Endothelial cell of umbilical vein (primary cell): ENCODE data around the gene ADRA2A. TPM values are rescaled to one million over a fixed set of nuclear protein-coding genes. Genes with fewer than 3 reads are reported as not detected.

Experiments
- BruUV-seq: library from RNA; stranded (reverse); fragments of 400-500 nt; replicated peaks from 2 replicates; lab custom pipeline; 2021; lab: Mats Ljungman, UMichigan
- CTCF ChIA-PET: fragments of 300-600, 350-600 bp; sonication (Branson Sonifier 250); formaldehyde crosslinking; loops from one replicate; lab custom pipeline; 2021; ENCODE audit warnings: antibody characterized with exemption, inconsistent platforms; lab: Charles Lee
- POLR2A ChIA-PET: fragments of 300-600, 350-600 bp; sonication (Branson Sonifier 250); formaldehyde crosslinking; loops from one replicate; lab custom pipeline; 2021; ENCODE audit warnings: antibody characterized with exemption, inconsistent platforms; lab: Charles Lee
- DNase-seq: peaks from one replicate; pipeline ENCODE4 v3.0.0-alpha.2; 2011; ENCODE audit warnings: low read depth, low spot score
- FAIRE-seq: peaks from 2 replicates; lab custom pipeline; 2011; peaks lifted over from hg19 to GRCh38; lab: Jason Lieb, UNC
- H2AFZ ChIP-seq: 2 replicates; pipeline ENCODE4 v1.6.0; 2012; ENCODE audit warnings: low read depth, low read length, control low read depth, inconsistent platforms
- H3K27ac ChIP-seq: 2 replicates; pipeline ENCODE4 v1.5.1; 2011; ENCODE audit warnings: low read depth, mild to moderate bottlenecking, control low read depth, low read length, moderate library complexity; ENCODE audit not compliant: insufficient read depth
- H3K27me3 ChIP-seq, 2 experiments: 2 replicates each; pipeline versions ENCODE4 v1.6.0 to v1.6.1; 2011; ENCODE audit warnings: low read length in 2 of 2, mixed read lengths in 1 of 2; ENCODE audit not compliant: control insufficient read depth in 2 of 2, insufficient read depth in 2 of 2
- H3K36me3 ChIP-seq, 2 experiments: 2 replicates in 1 of 2; 3 replicates in 1 of 2; pipeline ENCODE4 v1.5.1; 2011; ENCODE audit warnings: low read length in 2 of 2, mild to moderate bottlenecking in 1 of 2, moderate library complexity in 1 of 2; ENCODE audit not compliant: control insufficient read depth in 2 of 2, insufficient read depth in 2 of 2; ENCODE audit errors: extremely low read depth in 1 of 2
- H3K4me1 ChIP-seq: 3 replicates; pipeline ENCODE4 v1.5.1; 2011; ENCODE audit warnings: mild to moderate bottlenecking, low read length; ENCODE audit not compliant: control insufficient read depth, insufficient read depth; ENCODE audit errors: extremely low read depth
- H3K4me2 ChIP-seq: 2 replicates; pipeline ENCODE4 v1.6.1; 2011; ENCODE audit warnings: low read length, control low read depth, mixed read lengths; ENCODE audit not compliant: insufficient read depth
- H3K4me3 ChIP-seq, 3 experiments: fragments of 200-600 bp in 1 of 3; sonication (generic), shearing (Covaris generic) in 1 of 3; replicated peaks in 1 of 3; 2 replicates each; pipeline ENCODE4 v1.5.1; 2011 to 2016; ENCODE audit warnings: control low read depth in 3 of 3, low read length in 3 of 3, mild to moderate bottlenecking in 2 of 3, inconsistent platforms in 1 of 3, low read depth in 1 of 3, moderate library complexity in 1 of 3; ENCODE audit not compliant: insufficient read depth in 1 of 3
- H3K79me2 ChIP-seq: 2 replicates; pipeline ENCODE4 v1.6.0; 2012; ENCODE audit warnings: low read length, inconsistent platforms; ENCODE audit not compliant: control insufficient read depth, insufficient read depth
- H3K9ac ChIP-seq: replicated peaks from 2 replicates; pipeline ENCODE3; 2011; ENCODE audit warnings: low read length, control low read depth; ENCODE audit not compliant: insufficient read depth; ENCODE audit errors: extremely low read depth
- H3K9me1 ChIP-seq: replicated peaks from 3 replicates; pipeline ENCODE4 v1.6.0; 2011; ENCODE audit warnings: mild to moderate bottlenecking, low read length; ENCODE audit not compliant: control insufficient read depth, insufficient read depth; ENCODE audit errors: extremely low read depth
- H3K9me3 ChIP-seq: replicated peaks from 2 replicates; pipeline ENCODE4 v1.5.1; 2012; ENCODE audit warnings: low read length, inconsistent platforms; ENCODE audit not compliant: control insufficient read depth, insufficient read depth
- H4K20me1 ChIP-seq: replicated peaks from 2 replicates; pipeline ENCODE3; 2011; ENCODE audit warnings: mild to moderate bottlenecking, low read length; ENCODE audit not compliant: control insufficient read depth, insufficient read depth; ENCODE audit errors: extremely low read depth
- CTCF ChIP-seq, 2 donors: IDR thresholded peaks; 1 replicate in 1 of 2; 2 replicates in 1 of 2; pipeline ENCODE4 v1.5.1; 2011; ENCODE audit warnings: low read length in 2 of 2, mild to moderate bottlenecking in 2 of 2, moderate library complexity in 2 of 2, control low read depth in 1 of 2, inconsistent platforms in 1 of 2, low read depth in 1 of 2; ENCODE audit not compliant: insufficient read depth in 1 of 2; ENCODE audit errors: extremely low read depth in 1 of 2
- EZH2 ChIP-seq: IDR thresholded peaks from 2 replicates; pipeline ENCODE4 v1.6.1; 2012; ENCODE audit warnings: borderline replicate concordance, low read depth, mild to moderate bottlenecking, moderate library complexity, low read length, inconsistent platforms; ENCODE audit not compliant: severe bottlenecking
- FOS ChIP-seq: IDR thresholded peaks from 2 replicates; pipeline ENCODE4 v1.6.1; 2011; ENCODE audit warnings: mild to moderate bottlenecking, low read length, moderate library complexity, borderline replicate concordance; ENCODE audit not compliant: insufficient read depth
- GATA2 ChIP-seq: IDR thresholded peaks from 2 replicates; pipeline ENCODE4 v1.7.0; 2011; ENCODE audit warnings: low read depth, mild to moderate bottlenecking, moderate library complexity, mixed read lengths, low read length; ENCODE audit not compliant: insufficient read length, insufficient read depth
- JUN ChIP-seq: IDR thresholded peaks from 2 replicates; pipeline ENCODE4 v1.6.1; 2011; ENCODE audit warnings: borderline replicate concordance, low read depth; ENCODE audit not compliant: insufficient read length, insufficient read depth
- MAX ChIP-seq: IDR thresholded peaks from 2 replicates; pipeline ENCODE4 v1.6.1; 2011; ENCODE audit not compliant: insufficient read depth, insufficient read length
- MYC ChIP-seq: IDR thresholded peaks from one replicate; pipeline ENCODE4 v1.6.1; 2011; ENCODE audit warnings: mild to moderate bottlenecking, low read depth, low read length
- POLR2A ChIP-seq: IDR thresholded peaks from 2 replicates; pipeline ENCODE4 v1.6.1; 2012; ENCODE audit warnings: low read depth, mild to moderate bottlenecking, control low read depth, low read length
- POLR2AphosphoS5 ChIP-seq: IDR thresholded peaks from 2 replicates; pipeline ENCODE4 v1.6.1; 2012; ENCODE audit warnings: low read depth, mild to moderate bottlenecking, control low read depth, low read length, moderate library complexity; ENCODE audit not compliant: insufficient read depth
- dilution Hi-C: fragments of 300-500 bp; cut with MboI; formaldehyde crosslinking; loops from one replicate; pipeline ENCODE4 v1.15.0; 2019; ENCODE audit warnings: low sequenced_read_pairs; ENCODE audit not compliant: extremely low pct_ligation_motif_present
- intact Hi-C: fragments of 100-400 bp; cut with micrococcal nuclease; formaldehyde crosslinking; loops from one replicate; pipeline ENCODE4 v1.10.0; 2022
- polyA plus RNA-seq, 4 experiments: library from polyadenylated mRNA; depleted of rRNA in 3 of 4; stranded (reverse) in 3 of 4; unstranded in 1 of 4; fragments of >200 nt; gene quantifications; 2 replicates each; pipeline versions ENCODE4 v1.2.1 to v1.2.3, GENCODE V29; 2011 to 2012; ENCODE audit warnings: missing spikeins in 1 of 4
- total RNA-seq: library from RNA; stranded (reverse); gene quantifications from 2 replicates; pipeline ENCODE4 v1.2.3, GENCODE V29; 2021

Gene ADRA2A
- total and polyA plus RNA-seq, 2 donors (not counting 3 experiments of a cell fraction or from before 2014, with no cell fraction given) = 0.03 TPM; not detected in 1

- H3K4me1 ChIP-seq = no peaks in the 10 kb centered on the region
- no TSS peak for BruUV-seq
- no peaks in the 10 kb centered on the region for H3K79me2 ChIP-seq
- FAIRE-seq (no peak), DNase-seq (no peak)
- no peak overlapping the region for H2AFZ ChIP-seq
- no peaks in the 10 kb centered on the region for H3K27me3 ChIP-seq
- H3K4me2 ChIP-seq = no peak overlapping the region
- H3K36me3 ChIP-seq = no peaks in the 10 kb centered on the region
- TF ChIP-seq FOS (no peak), GATA2 (no peak), CTCF (IDR thresholded peaks at IDR 0.05; ENCODE audit: extremely low read depth in 1 of 2, insufficient read depth in 1 of 2, low read depth in 1 of 2, low read length in 2 of 2) (no peak), JUN (no peak), MYC (no peak), POLR2AphosphoS5 (no peak), POLR2A (no peak), EZH2 (no peak), MAX (no peak)
- no peaks in the 10 kb centered on the region for H3K9me3 ChIP-seq
- H4K20me1 ChIP-seq = no peaks in the 10 kb centered on the region
- dilution Hi-C loops (no loop called here), intact Hi-C loops (no loop called here)
- CTCF ChIA-PET = no interaction called here
- H3K9ac ChIP-seq = no peak overlapping the region
- H3K4me3 ChIP-seq = no peak overlapping the region
- H3K9me1 ChIP-seq = no peaks in the 10 kb centered on the region
- no peak overlapping the region for H3K27ac ChIP-seq
- POLR2A ChIA-PET = no interaction called here
Measured at GRCh38 chr10:111116211-111116610, 39.4 kb downstream of the ADRA2A start.
